GM04503 (cell line): ENCODE measurements around the gene RPS15A.
"Not testable (repeated sequence)": the region's sequence is repeated elsewhere in the genome, so short reads cannot be mapped to it uniquely, and the experiment has no call there.

ENCODE experiments used
- DNase-seq: peaks from one replicate; pipeline ENCODE4 v3.0.0-alpha.2; 2012; ENCODE audit warnings: low read depth

The RPS15A gene

DNA sequence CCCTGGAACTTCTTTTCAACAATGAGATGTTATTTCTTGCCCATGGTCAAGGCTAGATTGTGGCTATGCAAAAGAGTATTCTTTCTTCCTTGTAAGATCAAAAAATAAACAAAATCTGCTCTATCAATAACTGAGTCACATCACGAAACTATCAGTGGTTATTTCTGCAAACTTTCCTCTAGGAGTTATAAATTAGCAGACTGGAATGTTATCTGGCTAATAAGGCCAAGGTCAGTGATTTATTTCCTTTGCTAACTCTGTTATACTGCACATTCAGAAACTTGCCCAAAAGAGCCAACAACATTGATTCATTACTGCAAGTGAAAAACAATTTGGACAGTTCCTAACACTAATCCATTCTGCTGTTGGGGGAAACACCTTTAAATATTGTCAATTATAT, 6.2 kb upstream of the RPS15A start:
- DNase-seq: no peak

GRCh38 chr16:18792836-18793433, 2.8 kb upstream of the RPS15A start:
- DNase-seq: no peak

DNA sequence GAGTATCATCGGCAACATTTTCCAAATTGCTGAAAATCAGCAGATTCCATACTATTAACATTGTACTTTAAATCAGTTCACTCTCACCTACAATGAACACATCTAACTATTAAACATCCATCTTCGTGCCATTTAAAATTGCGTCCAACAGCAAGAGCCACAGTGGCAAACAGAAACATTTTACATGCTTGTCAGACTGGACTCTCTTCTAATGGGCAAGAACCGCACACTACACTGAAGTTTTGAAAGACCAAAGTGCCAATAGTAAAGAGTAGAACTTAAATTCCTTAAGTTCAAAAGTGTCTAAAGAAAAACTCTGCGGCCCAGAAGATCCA, 652 bp downstream of the RPS15A start:
- DNase-seq: no peak

DNA sequence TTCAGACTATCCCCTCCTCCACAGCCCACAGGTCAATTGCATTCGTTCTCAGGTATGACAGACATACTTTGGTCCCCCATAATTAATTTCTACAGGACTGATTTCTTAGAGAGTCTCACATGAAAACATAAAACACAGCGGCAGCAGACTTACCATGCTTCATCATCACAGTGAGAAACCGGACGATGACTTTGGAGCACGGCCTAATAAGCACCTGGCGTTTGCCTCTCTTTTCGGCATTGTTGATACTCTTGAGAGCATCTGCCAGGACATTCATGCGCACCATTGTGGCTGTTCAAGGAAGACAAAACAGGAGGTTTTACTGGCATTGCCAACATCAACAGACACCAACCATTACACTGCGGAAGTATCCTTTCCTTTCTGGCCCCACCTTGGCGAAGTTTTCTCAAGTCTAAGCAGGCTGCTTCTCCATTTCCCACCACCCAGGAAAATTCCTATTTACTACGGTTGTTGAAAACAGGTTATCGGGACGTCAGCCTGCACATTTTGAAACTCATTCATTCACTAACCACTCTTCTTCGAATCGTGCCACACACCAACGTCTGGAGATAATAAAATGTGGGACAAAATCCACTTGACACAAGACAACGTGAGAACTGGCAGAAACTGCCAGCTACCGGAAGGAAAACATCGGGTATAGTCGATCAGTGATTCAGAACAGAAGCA, 1.2 kb downstream of the RPS15A start:
- no peak for DNase-seq

- no peak for DNase-seq
Observed at GRCh38 chr16:18784917-18785623, 5.1 kb downstream of the RPS15A start.

GRCh38 chr16:18783430-18784341, 6.4 kb downstream of the RPS15A start:
- no peak for DNase-seq

DNA sequence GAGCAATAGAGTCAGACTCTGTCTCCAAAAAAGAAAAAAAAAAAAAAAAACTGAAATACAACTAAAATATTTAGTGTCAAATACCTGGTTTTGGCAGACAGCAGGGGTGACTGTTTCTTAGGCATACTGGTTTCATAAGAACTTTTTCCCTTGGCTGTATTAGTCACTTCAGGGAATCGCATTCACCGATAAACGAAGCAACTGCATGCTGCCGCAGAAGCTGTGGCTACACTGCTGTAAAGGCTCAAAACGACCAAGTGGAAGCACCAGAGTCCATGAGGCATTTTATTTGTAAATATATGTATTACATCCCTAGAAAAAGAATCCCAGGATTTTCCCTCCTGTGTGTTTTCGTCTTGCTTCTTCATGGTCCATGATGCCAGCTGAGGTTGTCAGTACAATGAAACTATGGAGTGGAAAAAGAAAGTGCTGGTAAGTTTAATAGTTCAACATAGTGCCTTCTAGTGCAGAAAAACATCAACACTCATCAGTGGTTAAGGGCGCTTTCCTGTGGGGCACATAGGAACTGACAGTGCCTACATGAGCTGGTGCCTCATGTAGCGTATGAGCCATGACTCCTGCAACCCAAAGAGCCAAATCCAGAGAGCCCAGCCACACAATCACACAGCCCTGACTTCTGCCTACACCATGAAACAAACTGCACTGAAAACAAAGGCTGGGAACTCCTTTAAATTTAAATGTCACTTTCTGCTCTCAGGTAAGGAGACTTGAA, 7.3 kb downstream of the RPS15A start:
- DNase-seq: no peak

GRCh38 chr16:18781232-18781631, 8.9 kb downstream of the RPS15A start:
- not testable (repeated sequence) for DNase-seq

DNA sequence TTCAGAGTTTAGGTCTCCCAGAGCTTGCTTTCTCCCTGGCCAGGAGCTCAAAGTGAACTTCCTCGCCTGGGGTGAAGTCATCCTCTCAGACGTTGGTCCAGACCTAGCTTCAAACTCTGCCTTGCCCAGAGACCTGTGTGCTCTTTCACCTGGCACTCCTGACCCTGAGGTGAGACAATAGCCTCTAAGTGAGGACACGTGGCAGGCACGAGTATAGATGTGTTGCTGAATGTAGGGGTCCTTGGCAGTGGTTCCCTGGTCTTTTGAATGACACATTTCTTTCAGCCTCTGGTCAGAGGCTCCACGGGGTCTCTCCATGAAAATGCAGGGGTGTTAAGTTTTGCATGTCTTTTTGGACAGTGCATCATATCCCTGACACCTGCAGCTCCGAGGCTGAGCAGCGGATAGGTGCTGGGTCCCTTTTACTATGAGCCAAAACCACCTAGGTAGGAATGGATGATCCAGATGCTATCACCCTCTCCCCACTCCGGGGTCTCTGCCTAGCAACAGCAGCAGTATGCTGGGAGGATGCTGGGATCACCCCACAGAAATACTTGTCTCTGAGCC, 9.6 kb downstream of the RPS15A start:
- DNase-seq: not testable (repeated sequence)

DNA sequence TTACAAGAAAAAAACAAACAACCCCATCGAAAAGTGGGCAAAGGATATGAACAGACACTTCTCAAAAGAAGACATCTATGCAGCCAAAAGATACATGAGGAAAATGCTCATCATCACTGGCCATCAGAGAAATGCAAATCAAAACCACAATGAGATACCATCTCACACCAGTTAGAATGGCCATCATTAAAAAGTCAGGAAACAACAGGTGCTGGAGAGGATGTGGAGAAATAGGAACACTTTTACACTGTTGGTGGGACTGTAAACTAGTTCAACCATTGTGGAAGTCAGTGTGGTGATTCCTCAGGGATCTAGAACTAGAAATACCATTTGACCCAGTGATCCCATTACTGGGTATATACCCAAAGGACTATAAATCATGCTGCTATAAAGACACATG, 12.5 kb downstream of the RPS15A start:
- not testable (repeated sequence) for DNase-seq

DNA sequence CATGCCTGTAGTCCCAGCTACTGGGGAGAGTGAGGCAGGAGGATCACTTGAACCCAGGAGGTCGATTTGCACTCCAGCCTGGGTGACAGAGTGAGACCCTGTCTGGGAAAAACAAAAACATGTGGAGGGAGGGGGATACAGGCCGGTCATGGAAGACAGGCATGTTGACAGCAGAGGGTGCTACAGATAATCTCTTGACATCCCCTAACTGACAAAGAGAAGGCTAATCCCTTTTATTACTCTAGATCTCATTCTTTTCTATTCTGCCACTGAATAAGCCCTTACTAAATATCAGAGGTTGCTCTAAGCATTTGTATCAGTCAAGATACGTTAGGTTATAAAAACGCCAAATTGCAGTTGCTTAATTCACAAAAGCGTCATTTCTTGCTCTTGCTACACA, 13.8 kb downstream of the RPS15A start:
- not testable (repeated sequence) for DNase-seq

GRCh38 chr16:18774651-18775050, 15.5 kb downstream of the RPS15A start:
- DNase-seq: not testable (repeated sequence)

GRCh38 chr16:18772171-18772570, 18.0 kb downstream of the RPS15A start:
- not testable (repeated sequence) for DNase-seq

DNA sequence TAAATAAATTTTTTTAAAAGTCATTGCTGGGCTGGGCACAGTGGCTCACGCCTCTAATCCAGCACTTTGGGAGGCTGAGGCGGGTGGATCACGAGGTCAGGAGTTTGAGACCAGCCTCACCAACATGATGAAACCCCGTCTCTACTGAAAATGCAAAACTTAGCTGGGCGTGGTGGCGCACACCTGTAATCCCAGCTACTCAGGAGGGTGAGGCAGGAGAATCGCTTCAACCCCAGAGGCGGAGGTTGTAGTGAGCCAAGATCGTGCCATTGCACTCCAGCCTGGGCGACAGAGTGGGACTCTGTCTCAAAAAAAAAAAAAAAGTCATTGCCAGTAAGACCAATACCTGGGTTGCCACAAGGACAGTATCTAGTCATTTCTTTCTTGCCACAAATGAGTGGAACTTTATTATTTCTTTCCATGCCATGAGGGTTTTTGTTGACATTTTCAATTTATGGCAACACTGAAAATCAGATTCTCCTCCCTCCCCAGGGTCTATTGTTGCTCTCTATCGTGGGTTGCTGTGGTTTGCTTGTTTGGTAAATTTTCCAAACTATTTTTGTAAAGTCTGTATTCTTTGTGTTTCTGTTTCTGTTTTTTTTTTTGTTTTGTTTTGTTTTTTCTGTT, 19.7 kb downstream of the RPS15A start:
- not testable (repeated sequence) for DNase-seq

- not testable (repeated sequence) for DNase-seq
Observed at GRCh38 chr16:18767217-18767616, 22.9 kb downstream of the RPS15A start.

GRCh38 chr16:18762713-18763112, 27.4 kb downstream of the RPS15A start:
- DNase-seq: not testable (repeated sequence)

- DNase-seq: peak; percentile 0
Observed at GRCh38 chr16:18759598-18760520, 30.3 kb downstream of the RPS15A start.

- not testable (repeated sequence) for DNase-seq
Observed at GRCh38 chr16:18757960-18758660, 32.0 kb downstream of the RPS15A start.

- DNase-seq: not testable (repeated sequence)
Observed at GRCh38 chr16:18756639-18757038, 33.5 kb downstream of the RPS15A start.
